LNCAP (cell line): ENCODE measurements around the gene CATSPER1.

Experiments
- CTCF ChIP-seq: fragments of 450-650 bp; IDR thresholded peaks from 2 replicates; pipeline ENCODE4 v1.5.1; 2017; ENCODE audit warnings: mild to moderate bottlenecking

CATSPER1 gene

GRCh38 chr11:66042996-66043906, 17.0 kb upstream of the CATSPER1 start:
- TF ChIP-seq CTCF: no peak

GRCh38 chr11:66042227-66042995, 16.1 kb upstream of the CATSPER1 start:
- TF ChIP-seq CTCF: no peak

GRCh38 chr11:66039765-66040164, 13.5 kb upstream of the CATSPER1 start:
- TF ChIP-seq CTCF: no peak

GRCh38 chr11:66037327-66037726, 11.0 kb upstream of the CATSPER1 start:
- no peak for TF ChIP-seq CTCF

- no peak for TF ChIP-seq CTCF
Observed at GRCh38 chr11:66036334-66036710, 10.0 kb upstream of the CATSPER1 start.

GRCh38 chr11:66035653-66036333, 9.5 kb upstream of the CATSPER1 start:
- no peak for TF ChIP-seq CTCF

GRCh38 chr11:66032957-66033735, 6.9 kb upstream of the CATSPER1 start:
- TF ChIP-seq CTCF: no peak
